GM23248 (cell line): ENCODE measurements around the gene FAM131A. TPM values are rescaled to one million over a fixed set of nuclear protein-coding genes. Genes with fewer than 3 reads are reported as not detected.

Experiments used
- DNase-seq: peaks from one replicate; pipeline ENCODE4 v3.0.0-alpha.2; 2015
- H2AFZ ChIP-seq: fragments of 200-600 bp; sonication (generic); 2 replicates; pipeline ENCODE4 v1.6.1; 2016; ENCODE audit warnings: antibody characterized with exemption
- H3F3A ChIP-seq: fragments of 200-600 bp; sonication (generic); 2 replicates; pipeline ENCODE4 v1.6.1; 2016; ENCODE audit warnings: mild to moderate bottlenecking, antibody characterized with exemption, mixed run types; ENCODE audit not compliant: insufficient read depth
- H3K27ac ChIP-seq: fragments of 200-600 bp; sonication (generic); 2 replicates; pipeline ENCODE4 v1.5.1; 2016; ENCODE audit warnings: mild to moderate bottlenecking
- H3K27me3 ChIP-seq: fragments of 200-600 bp; sonication (generic); replicated peaks from 2 replicates; pipeline ENCODE4 v1.6.1; 2016; ENCODE audit warnings: mild to moderate bottlenecking; ENCODE audit not compliant: insufficient read depth
- H3K36me3 ChIP-seq: fragments of 200-600 bp; sonication (generic); 2 replicates; pipeline ENCODE4 v1.6.1; 2016; ENCODE audit warnings: low read depth, mild to moderate bottlenecking
- H3K4me1 ChIP-seq: fragments of 200-600 bp; sonication (generic); 2 replicates; pipeline ENCODE4 v1.6.1; 2016; ENCODE audit warnings: mild to moderate bottlenecking; ENCODE audit not compliant: insufficient read depth
- H3K4me2 ChIP-seq: fragments of 200-600 bp; sonication (generic); one replicate; pipeline ENCODE4 v1.6.1; 2016; ENCODE audit warnings: mild to moderate bottlenecking; ENCODE audit not compliant: unreplicated experiment
- H3K4me3 ChIP-seq: fragments of 200-600 bp; sonication (generic); 2 replicates; pipeline ENCODE4 v1.5.1; 2016; ENCODE audit warnings: mild to moderate bottlenecking
- H3K79me2 ChIP-seq: fragments of 200-600 bp; sonication (generic); 2 replicates; pipeline ENCODE4 v1.6.1; 2016; ENCODE audit warnings: mild to moderate bottlenecking; ENCODE audit not compliant: insufficient read depth
- H3K9ac ChIP-seq: fragments of 200-600 bp; sonication (generic); 2 replicates; pipeline ENCODE4 v1.6.1; 2016; ENCODE audit warnings: mild to moderate bottlenecking
- H3K9me2 ChIP-seq: fragments of 200-600 bp; sonication (generic); 2 replicates; pipeline ENCODE4 v1.6.1; 2016; ENCODE audit warnings: mixed run types, mild to moderate bottlenecking, moderate library complexity; ENCODE audit not compliant: insufficient read depth
- H3K9me3 ChIP-seq: fragments of 200-600 bp; sonication (generic); one replicate; pipeline ENCODE4 v1.6.1; 2017; ENCODE audit warnings: low read depth
- H4K20me1 ChIP-seq: fragments of 200-600 bp; sonication (generic); 2 replicates; pipeline ENCODE4 v1.6.0; 2016; ENCODE audit not compliant: insufficient read depth
- EZH2 ChIP-seq: fragments of 200-600 bp; sonication (generic); IDR thresholded peaks from 2 replicates; pipeline ENCODE4 v1.6.1; 2018; ENCODE audit warnings: antibody characterized with exemption, mild to moderate bottlenecking; ENCODE audit not compliant: insufficient read depth, poor library complexity, severe bottlenecking
- EZH2phosphoT487 ChIP-seq: fragments of 200-600 bp; sonication (generic); IDR thresholded peaks from 2 replicates; pipeline ENCODE4 v1.6.1; 2018; ENCODE audit warnings: antibody characterized with exemption, moderate library complexity, mild to moderate bottlenecking, low read depth; ENCODE audit not compliant: insufficient read depth
- WGBS, 2 experiments: methylation state at CpG; one replicate each; pipeline ENCODE4 v1.1.6; 2015 to 2017; ENCODE audit warnings: low lambda C conversion rate in 2 of 2, low coverage in 1 of 2; ENCODE audit errors: missing lambda C conversion rate in 2 of 2; 5-methylcytosine and 5-hydroxymethylcytosine counted together
- in situ Hi-C: fragments of 300-500 bp; cut with MboI; formaldehyde crosslinking; loops from 2 replicates; pipeline ENCODE4 v1.15.0; 2020
- polyA plus RNA-seq: library from polyadenylated mRNA; unstranded; fragments of >200 nt; fragmentation: Nextera tagmentation; extraction: Ambion mirVana; gene quantifications from 2 replicates; pipeline ENCODE4 v1.2.1, GENCODE V29; 2016
- total RNA-seq: library from RNA; depleted of rRNA; stranded (reverse); fragments of >200 nt; shearing (Covaris generic); gene quantifications from 2 replicates; pipeline ENCODE4 v1.2.3, GENCODE V29; 2014

The FAM131A gene
- total and polyA plus RNA-seq, 2 experiments from 2014 or later, result 7.0 to 24.5 TPM

DNA sequence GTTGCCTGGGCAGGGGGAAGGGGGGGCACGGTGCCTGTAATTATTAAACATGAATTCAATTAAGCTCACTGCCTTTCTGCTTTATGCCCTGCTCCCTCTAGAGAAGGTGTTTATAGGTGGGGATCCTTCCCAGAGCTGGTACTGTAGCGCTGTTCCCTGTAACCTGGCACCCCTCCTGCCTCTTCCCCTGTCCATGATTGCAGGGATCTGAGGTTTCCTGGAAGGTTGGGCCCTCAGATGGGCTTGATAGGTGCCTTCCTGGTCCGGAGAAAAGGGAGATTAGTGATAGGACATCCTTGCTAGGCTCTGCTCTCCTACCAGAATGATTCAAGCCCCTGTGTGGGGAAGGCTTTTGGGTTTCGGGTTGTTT is 2.1 kb upstream of the FAM131A start:
- Histone ChIP-seq H3K4me1 (peaks cover 69% of the 10 kb centered on the region), H3K4me3 (peak overlapping the region; percentile 72; the same call in 1 of the 2 replicates), H3F3A (peaks cover 65% of the 10 kb centered on the region), H3K9me2 (no peaks in the 10 kb centered on the region), H3K79me2 (peaks cover 69% of the 10 kb centered on the region), H2AFZ (no peak overlapping the region), H3K9me3 (no peaks in the 10 kb centered on the region), H3K27ac (peak overlapping the region; percentile 94), H4K20me1 (peaks cover 8% of the 10 kb centered on the region; the same call in 1 of the 2 replicates), H3K9ac (peak overlapping the region; percentile 88), H3K27me3 (no peaks in the 10 kb centered on the region), H3K36me3 (peaks cover 37% of the 10 kb centered on the region), H3K4me2 (no peak overlapping the region)
- no peak for TF ChIP-seq EZH2phosphoT487
- TF ChIP-seq EZH2, result no peak
- in situ Hi-C loops, result no loop called here
- DNase-seq, result peak; percentile 42
- 48 to 50% methylated on average over 4 of the region's 4 CpGs for WGBS, 2 experiments

DNA sequence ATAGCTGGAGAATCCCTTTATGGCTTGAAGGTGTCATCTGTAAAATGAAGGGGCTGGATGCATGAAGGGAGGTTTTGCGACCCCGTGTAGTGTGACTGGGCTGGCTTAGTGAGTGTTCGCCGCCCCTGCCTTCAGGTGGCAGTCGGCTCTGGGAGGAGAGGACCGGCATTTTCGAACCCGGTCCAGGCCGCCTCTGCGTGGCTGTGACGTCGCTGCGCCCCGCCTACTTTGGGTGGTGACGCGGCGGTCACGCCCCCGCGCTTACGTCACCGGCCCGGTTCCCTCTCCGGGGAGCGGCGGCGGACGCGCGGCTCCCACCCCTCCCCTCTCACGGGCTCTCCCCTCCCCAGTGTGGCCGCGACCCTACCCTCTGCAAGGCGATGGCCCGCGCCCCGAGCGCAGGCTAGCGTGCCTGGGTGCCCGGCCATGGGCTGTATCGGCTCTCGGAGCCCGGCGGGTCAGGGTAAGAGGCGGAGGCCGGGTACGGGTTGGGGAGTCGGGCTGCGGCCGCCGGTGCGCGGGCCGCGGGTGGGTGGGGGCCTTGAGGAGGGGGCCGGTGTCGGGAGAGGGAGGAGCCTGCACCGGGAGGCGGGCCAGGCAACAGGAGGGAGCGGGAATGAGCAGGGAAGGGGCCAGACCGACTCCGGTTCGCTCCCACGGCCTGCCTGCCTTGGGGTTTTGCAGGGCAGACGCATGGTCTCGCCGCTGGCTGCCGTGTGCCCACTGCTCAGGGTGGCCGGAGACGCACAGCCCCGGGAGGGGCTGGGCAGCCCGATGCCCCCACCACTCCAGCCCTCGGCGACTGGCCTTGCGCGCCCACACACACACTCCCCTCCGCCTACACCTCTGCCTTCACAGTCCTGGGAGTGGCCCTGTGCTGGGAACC is 1.5 kb upstream of the FAM131A start:
- peaks cover 67% of the 10 kb centered on the region for H3F3A ChIP-seq
- no peaks in the 10 kb centered on the region for H3K27me3 ChIP-seq
- H3K4me2 ChIP-seq, result peak overlapping the region; percentile 82
- H3K9me3 ChIP-seq, result no peaks in the 10 kb centered on the region
- in situ Hi-C loops, result no loop called here
- H3K27ac ChIP-seq, result peak overlapping the region; percentile 94
- H3K4me1 ChIP-seq, result peaks cover 76% of the 10 kb centered on the region
- WGBS, 2 experiments, result 2 to 3% methylated on average over 30 to 51 of the region's 77 CpGs
- peaks cover 33% of the 10 kb centered on the region for H3K36me3 ChIP-seq
- no peak overlapping the region for H2AFZ ChIP-seq
- no peak for TF ChIP-seq EZH2
- TF ChIP-seq EZH2phosphoT487, result no peak
- peak; percentile 89 for DNase-seq
- H3K79me2 ChIP-seq, result peaks cover 72% of the 10 kb centered on the region
- H3K9ac ChIP-seq, result peak overlapping the region; percentile 88
- H3K9me2 ChIP-seq, result no peaks in the 10 kb centered on the region
- H4K20me1 ChIP-seq, result peaks cover 8% of the 10 kb centered on the region; the same call in 1 of the 2 replicates
- peak overlapping the region; percentile 72 for H3K4me3 ChIP-seq

DNA sequence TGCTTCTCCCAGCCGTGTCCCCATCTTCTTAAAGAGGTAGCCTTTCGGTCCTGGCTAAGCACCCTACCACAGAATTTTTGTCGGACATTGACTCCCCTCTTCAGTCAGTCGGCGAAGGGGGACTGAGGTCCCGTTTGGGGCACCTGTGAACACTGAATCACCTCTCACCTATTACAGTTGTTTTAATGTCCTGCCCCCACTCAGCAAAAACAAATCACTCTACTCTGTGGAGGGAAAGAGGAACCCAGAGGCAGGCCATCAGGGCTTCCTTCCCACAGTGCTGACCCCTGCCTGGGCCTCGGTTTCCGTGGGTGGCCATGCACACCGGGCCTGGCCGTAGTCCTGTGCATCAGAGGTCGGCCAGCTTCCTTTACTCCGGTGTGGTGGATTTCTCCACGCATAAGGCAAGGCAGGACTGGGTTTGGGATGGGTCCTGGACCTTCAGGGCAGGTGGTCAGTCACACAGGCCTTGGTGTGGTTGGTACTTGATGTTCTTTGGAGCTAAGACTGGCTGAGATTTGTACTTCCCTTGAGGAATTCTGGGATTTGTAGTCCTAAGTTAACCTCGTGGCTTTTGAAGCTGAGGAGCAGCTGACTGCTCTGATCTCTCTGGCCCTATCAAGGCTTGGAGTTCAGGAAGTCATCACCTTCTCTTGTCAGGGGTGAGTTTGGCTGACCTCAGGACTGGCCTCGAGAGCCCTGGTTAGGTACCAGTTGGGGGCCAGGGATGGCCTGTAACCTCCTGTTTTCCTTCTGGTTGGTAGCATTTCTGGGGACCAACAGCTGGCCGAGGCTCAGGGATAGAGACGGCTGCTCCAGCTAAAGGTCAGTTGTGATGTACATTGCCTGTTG is 627 bp upstream of the FAM131A start:
- Histone ChIP-seq H3K36me3 (peaks cover 26% of the 10 kb centered on the region), H3K27ac (peak overlapping the region; percentile 94), H3K9me2 (no peaks in the 10 kb centered on the region), H2AFZ (peak overlapping the region; percentile 8; the same call in 1 of the 2 replicates), H3K79me2 (peaks cover 64% of the 10 kb centered on the region), H3K9me3 (no peaks in the 10 kb centered on the region), H4K20me1 (peaks cover 5% of the 10 kb centered on the region; the same call in 1 of the 2 replicates), H3K4me2 (peak overlapping the region; percentile 82), H3K9ac (peak overlapping the region; percentile 88), H3K27me3 (no peaks in the 10 kb centered on the region), H3F3A (peaks cover 59% of the 10 kb centered on the region), H3K4me1 (peaks cover 73% of the 10 kb centered on the region), H3K4me3 (peak overlapping the region; percentile 72)
- WGBS, 2 experiments, result 6 to 10% methylated on average over 17 of the region's 17 CpGs
- TF ChIP-seq EZH2phosphoT487, result no peak
- no peak for TF ChIP-seq EZH2
- DNase-seq, result peak; percentile 78
- in situ Hi-C loops, result no loop called here

DNA sequence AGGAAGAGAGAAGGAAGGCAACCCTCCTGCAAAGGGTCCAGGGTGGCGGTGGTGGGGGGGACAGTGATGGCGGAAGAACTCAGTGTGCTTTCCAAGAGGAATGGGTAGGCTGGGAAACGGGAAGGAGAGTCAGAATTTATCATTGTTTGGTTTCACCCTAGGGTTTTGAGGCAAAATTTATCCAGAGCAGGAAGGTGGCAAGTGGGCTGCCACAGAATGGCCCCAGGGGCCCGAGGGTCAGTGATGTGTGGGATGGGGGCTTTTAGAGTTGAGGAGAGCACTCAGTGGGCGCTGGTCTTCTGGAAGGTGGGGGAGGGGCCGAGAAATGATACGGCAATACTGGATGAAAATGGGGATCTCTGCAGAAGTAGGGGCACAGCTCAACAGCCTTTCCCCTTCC is 581 bp downstream of the FAM131A start:
- H3K36me3 ChIP-seq, result peaks cover 16% of the 10 kb centered on the region
- no peak for DNase-seq
- H4K20me1 ChIP-seq, result no peaks in the 10 kb centered on the region
- in situ Hi-C loops, result no loop called here
- H3K9me3 ChIP-seq, result no peaks in the 10 kb centered on the region
- peaks cover 47% of the 10 kb centered on the region for H3F3A ChIP-seq
- H3K9ac ChIP-seq, result peak overlapping the region; percentile 88; the same call in 1 of the 2 replicates
- peaks cover 52% of the 10 kb centered on the region for H3K79me2 ChIP-seq
- no peaks in the 10 kb centered on the region for H3K27me3 ChIP-seq
- H3K4me1 ChIP-seq, result peaks cover 61% of the 10 kb centered on the region
- WGBS, 2 experiments, result 68 to 69% methylated on average over 7 of the region's 7 CpGs
- H3K9me2 ChIP-seq, result no peaks in the 10 kb centered on the region
- H3K27ac ChIP-seq, result peak overlapping the region; percentile 94
- H3K4me2 ChIP-seq, result peak overlapping the region; percentile 13
- no peak overlapping the region for H2AFZ ChIP-seq
- no peak for TF ChIP-seq EZH2
- TF ChIP-seq EZH2phosphoT487, result no peak
- H3K4me3 ChIP-seq, result no peak overlapping the region
